Stimulated activated CD8-positive, alpha-beta memory T cell treated with anti-CD3 and anti-CD28 coated beads, Interleukin-4, amount 100 ng/mL, for 24 hours (primary cell): Measurements from ENCODE around the gene HDAC10.

Source experiments
- DNase-seq: peaks from one replicate; pipeline ENCODE4 v3.0.0-alpha.2; 2020; ENCODE audit warnings: low read depth

Gene HDAC10

DNA sequence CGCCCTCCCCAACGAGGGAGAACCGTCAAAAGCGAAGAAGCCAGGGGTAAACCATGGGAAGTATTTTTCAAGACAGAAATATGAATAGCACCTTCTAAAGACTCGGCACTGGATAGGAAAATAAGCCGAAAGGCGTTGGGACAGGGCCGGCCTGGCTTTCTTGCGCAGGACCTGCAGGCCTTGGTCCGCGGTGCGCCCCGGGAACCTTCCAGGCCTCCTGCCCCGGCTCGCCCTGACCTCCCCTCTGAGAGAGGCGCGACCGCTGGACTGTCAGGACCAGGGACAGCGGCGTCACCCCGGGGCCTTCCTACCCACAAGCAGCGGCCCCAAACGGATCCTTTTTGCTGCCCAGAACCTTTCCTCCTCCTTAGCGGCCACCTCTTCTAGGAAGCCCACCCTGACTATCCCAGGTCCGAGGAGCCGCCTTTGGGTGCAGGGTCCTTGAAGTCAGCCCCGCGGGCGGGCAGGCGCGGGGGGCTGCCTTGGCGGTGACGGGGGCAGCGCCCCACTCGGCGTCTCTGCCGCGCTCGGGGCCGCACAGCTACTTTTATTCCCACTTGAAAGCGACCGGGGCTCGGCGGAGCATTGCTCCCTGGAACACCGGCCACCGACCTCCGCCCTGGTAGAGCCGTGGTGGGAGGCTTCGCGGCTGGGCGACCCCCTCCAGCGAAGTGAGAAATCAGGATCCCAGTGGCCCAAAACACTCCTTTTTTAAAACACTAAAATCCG lies 19.8 kb upstream of the HDAC10 start:
- DNase-seq: peak; percentile 42

GRCh38 chr22:50269970-50270665 lies 19.1 kb upstream of the HDAC10 start, which contains the start of gene MAPK11:
TSS of gene MAPK11 (minus strand) at chr22:50270380. CDS start at chr22:50270292, 88 bp downstream.
- DNase-seq: peak; percentile 56

DNA sequence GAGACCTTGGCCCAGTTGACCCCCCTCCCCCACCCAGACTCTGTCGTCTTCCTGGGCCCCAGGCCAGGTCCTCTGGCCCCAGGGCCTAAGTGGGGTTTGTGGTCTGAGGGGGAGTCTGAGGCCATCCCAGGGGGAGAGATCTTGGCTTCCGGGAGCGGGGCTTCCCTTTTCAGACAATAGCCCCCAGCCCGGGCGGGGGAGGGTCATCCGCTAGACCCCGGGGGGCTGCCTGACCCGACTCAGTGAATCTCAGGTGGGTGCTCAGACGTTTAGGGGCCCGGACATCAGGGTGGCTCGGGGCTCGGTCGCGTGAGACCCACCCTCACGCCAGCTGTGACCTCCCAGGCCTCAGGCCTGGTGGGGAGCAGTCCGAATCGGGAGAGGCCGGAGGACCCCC lies 18.5 kb upstream of the HDAC10 start:
- no peak for DNase-seq

DNA sequence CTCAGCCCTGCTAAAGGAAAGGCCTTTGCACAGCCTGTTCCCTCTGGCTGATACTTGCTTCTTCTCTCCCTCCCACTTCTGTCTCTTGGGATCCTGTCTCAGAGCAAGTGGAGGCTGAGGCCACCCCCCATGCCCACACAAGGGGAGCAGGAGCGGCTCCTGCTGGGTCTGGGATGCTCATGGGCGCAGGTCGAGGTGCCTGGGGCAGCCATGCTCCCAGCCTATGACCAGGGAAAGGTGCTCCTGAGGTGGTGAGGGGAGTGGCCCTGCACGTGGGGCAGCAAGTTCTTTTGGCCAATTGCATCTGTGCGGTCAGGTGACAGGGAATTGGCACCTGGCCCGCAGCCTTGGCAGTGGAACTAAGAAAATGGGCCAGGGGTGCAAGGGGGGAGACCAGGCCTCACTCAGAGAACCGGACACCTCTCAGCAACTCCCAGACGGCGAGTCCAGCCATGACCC lies 17.6 kb upstream of the HDAC10 start:
- no peak for DNase-seq

DNA sequence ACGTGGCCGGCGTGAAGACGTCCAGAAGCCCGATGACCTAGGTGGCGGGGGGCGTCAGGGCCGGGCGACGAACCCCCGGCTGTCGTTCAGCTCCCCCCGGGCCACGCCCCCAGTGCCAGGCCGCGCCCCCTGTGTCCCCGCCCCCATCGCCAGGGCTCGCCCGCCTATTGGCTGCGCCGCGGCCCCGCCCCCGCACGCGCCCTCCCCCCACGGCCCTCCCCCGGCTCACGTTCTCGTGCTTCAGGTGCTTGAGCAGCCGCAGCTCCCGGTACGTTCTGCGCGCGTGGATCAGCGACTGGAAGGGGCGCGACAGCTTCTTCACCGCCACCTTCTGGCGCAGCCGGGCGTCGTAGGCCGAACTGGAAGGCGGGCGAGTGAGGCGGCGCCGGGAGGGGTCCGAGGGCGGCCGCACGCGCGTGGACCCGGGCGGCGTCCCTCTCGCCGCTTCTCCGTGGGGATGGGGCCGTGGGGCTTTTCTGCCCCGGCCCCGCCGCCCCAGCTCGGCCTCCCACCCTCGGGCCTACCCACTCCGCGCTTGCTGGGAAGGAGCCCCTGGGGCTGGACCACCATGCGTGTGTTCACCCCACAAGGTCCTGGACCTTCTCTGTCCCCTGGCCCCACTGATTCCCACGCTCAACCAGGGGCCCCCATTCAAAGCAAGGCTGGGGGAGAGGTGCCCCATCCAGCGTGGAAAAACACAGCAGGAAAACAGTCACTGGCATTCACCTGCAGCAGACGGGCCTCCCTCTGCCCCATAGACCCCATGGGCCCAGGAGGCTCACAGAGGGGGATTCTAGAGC lies 16.7 kb upstream of the HDAC10 start:
- DNase-seq: peak; percentile 28

- no peak for DNase-seq
These were observed 15.9 kb upstream of the HDAC10 start for GRCh38 chr22:50266994-50267393.

DNA sequence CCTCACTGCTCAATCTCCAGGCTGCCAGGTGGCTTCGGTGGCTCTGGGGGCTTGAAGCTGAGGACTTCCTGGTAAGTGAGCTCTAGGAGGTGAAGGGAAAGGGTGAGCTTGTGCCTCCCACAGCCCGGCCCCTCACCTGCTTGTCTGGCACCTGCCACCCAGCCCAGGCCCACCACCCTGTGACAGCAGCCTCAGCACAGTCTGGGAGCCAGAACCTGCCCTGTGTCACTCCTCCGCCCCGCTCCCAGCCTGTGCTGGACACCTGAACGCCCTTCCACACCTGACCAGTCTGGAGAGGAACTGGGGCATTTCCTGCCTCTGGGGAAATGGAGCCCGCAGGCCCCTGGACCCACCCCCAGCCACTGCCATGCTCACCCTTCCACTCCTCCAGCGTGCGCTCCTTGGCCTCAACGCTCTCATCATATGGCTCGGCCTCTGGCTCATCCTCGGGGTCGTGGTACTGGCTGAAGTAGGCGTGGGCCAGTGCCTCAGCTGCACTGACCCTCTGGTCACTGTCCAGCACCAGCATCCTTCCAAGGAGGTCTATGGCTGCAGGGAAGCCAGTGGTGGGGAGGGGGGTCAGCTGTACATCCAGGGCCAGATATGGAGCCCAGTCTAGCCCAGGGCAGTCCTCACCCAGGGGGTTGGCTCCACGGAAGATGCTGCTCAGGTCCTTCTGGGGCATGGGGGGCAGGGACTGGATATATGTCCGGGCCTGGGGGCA lies 14.0 kb upstream of the HDAC10 start:
- no peak for DNase-seq

GRCh38 chr22:50264104-50264745 lies 13.2 kb upstream of the HDAC10 start:
- DNase-seq: no peak

GRCh38 chr22:50262973-50263617 lies 12.0 kb upstream of the HDAC10 start:
- no peak for DNase-seq

GRCh38 chr22:50262460-50262911 lies 11.4 kb upstream of the HDAC10 start:
- DNase-seq: no peak

DNA sequence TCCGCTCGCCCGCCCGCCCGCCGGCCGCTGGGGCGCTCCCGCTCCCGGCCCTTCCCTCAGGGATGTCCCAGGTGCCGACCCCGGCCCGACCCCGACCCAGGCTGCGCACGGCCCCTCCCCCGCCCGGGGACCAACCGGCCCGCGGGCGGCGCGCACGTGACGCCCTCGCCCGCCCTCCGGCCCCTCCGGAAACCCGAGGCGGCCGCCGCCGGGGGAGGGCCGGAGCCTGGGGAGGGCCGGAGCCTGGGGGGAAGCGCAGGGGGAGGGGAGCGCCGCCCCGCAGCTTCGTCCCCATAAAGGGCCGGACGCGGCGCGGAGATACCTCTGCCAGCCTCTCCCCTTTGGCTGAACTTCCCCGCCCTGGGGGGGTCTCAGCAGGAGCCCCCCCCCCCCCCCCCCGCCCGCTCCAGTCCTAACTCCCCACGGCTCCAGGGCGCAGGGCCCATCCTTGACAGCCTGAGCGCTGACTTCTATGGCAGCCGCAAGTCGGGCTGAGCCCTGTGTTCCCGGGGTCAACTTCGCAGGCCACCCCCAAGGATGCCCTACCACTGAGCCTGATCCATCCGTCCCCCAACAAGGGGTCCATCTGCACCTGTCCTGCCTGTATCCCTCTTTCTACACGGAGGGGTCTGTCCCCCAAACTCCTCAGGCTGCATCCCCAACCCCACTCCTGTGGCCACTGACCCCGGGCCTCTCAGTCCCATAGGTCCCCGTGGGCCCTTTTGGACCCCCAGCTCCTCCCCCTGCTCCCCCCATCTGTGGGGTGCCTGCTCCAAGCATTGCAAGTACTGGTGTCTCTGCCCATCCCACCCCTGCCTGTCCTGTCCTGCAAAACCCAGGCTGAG lies 10.8 kb upstream of the HDAC10 start, which contains the start of gene MAPK12:
Gene MAPK12, minus strand, starts transcription at position 69 of the 845 bp plus-strand sequence. CDS start 174 bp downstream, outside the sequence.
- DNase-seq: no peak

DNA sequence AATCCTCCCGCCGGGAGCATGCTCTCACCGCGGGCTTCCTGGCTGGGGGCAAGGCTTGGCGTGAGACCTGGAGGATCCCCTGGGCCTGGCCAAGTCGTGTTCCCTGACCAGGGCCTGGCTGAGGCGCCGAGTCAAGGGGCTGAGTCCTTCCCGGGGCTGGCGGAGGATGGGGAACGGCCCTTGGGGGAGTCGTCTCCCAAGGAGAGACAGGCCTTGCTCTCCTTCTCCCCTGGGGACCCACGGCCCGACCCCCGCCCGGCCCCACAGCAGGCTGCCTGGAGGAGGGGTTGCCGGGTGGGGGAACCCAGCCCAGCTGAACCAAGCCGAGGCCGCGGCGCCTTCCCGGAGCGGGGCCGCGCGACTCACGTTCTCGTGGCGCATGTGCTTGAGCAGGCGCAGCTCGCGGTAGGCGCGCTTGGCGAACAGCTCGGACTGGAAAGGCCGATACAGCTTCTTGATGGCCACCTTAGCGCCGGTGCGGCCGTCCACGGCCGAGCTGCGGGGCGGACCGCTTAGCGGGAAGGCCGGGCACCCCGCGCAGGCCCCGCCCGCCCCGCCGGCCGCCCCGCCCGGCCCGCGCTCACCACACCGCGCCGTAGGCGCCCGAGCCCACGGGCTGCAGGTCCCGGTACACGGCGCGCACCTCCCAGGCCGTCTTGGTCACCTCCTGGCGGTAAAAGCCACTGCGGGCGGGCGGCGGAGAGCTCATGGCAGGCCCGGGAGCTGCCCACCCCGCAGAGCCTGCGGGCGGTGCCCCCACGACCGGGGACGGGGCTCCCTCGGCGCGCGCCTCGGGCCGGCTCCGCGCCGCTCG lies 9.9 kb upstream of the HDAC10 start:
- DNase-seq: peak; percentile 30

GRCh38 chr22:50260434-50260800 lies 9.4 kb upstream of the HDAC10 start:
- no peak for DNase-seq

GRCh38 chr22:50259302-50259701 lies 8.2 kb upstream of the HDAC10 start:
- DNase-seq: no peak

GRCh38 chr22:50258361-50259292 lies 7.6 kb upstream of the HDAC10 start:
- DNase-seq: no peak

DNA sequence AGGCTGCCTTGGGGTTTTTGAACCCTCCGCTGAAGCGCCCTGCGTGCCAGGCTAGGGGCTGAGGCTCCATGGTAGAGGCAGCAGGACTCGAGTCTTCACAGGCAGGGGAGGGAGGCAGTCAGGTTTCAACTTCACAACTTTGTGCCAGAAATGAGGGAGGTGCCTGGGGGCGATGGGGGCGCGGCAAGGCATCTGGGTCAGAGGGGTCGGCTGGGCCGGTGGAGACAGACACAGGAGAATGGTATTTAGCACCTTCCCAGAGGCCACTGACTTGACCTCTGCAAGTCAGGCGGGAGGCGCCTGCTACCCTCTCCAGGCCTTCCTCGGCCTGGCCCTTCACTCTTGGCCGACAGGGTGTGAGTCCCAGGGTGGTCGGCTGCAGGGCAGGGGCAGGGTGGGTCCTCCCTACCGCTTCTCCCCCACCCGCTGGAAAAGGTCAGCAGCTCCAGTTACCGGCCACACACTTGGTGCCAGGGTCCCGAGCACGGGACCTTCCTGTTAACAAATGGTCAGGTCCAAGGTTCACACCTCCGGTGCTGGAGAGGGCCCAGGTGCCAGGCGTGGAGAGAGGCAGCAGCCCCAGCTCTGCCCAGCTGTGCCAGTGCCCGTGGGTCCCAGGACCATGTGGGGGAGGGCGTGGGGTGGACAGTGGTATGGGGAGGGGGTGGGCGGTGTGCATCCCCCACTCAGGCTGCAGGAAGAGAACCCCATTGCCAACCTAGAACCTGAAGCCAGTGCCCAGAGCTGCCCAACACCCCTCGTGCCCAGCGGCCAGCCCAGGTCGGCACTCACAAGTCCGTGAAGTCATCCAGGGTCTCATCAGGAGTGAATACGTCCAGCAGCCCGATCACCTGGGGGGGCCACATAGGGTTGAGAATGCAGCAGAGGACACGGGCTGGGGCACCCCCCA lies 6.6 kb upstream of the HDAC10 start:
- no peak for DNase-seq

- DNase-seq: no peak
These were observed 6.0 kb upstream of the HDAC10 start for GRCh38 chr22:50257041-50257440.
